Endothelial cell of umbilical vein (primary cell): Measurements from ENCODE around the gene ANK2. TPM values are rescaled to one million over a fixed set of nuclear protein-coding genes. Genes with fewer than 3 reads are reported as not detected.

Source experiments
- BruUV-seq: library from RNA; stranded (reverse); fragments of 400-500 nt; replicated peaks from 2 replicates; lab custom pipeline; 2021; lab: Mats Ljungman, UMichigan
- CTCF ChIA-PET: fragments of 300-600, 350-600 bp; sonication (Branson Sonifier 250); formaldehyde crosslinking; loops from one replicate; lab custom pipeline; 2021; ENCODE audit warnings: antibody characterized with exemption, inconsistent platforms; lab: Charles Lee
- POLR2A ChIA-PET: fragments of 300-600, 350-600 bp; sonication (Branson Sonifier 250); formaldehyde crosslinking; loops from one replicate; lab custom pipeline; 2021; ENCODE audit warnings: antibody characterized with exemption, inconsistent platforms; lab: Charles Lee
- DNase-seq: peaks from one replicate; pipeline ENCODE4 v3.0.0-alpha.2; 2011; ENCODE audit warnings: low read depth, low spot score
- FAIRE-seq: peaks from 2 replicates; lab custom pipeline; 2011; peaks lifted over from hg19 to GRCh38; lab: Jason Lieb, UNC
- H2AFZ ChIP-seq: 2 replicates; pipeline ENCODE4 v1.6.0; 2012; ENCODE audit warnings: low read depth, low read length, control low read depth, inconsistent platforms
- H3K27ac ChIP-seq: 2 replicates; pipeline ENCODE4 v1.5.1; 2011; ENCODE audit warnings: low read depth, mild to moderate bottlenecking, control low read depth, low read length, moderate library complexity; ENCODE audit not compliant: insufficient read depth
- H3K27me3 ChIP-seq, 2 experiments: 2 replicates each; pipeline versions ENCODE4 v1.6.0 to v1.6.1; 2011; ENCODE audit warnings: low read length in 2 of 2, mixed read lengths in 1 of 2; ENCODE audit not compliant: control insufficient read depth in 2 of 2, insufficient read depth in 2 of 2
- H3K36me3 ChIP-seq, 2 experiments: 2 replicates in 1 of 2; 3 replicates in 1 of 2; pipeline ENCODE4 v1.5.1; 2011; ENCODE audit warnings: low read length in 2 of 2, mild to moderate bottlenecking in 1 of 2, moderate library complexity in 1 of 2; ENCODE audit not compliant: control insufficient read depth in 2 of 2, insufficient read depth in 2 of 2; ENCODE audit errors: extremely low read depth in 1 of 2
- H3K4me1 ChIP-seq: 3 replicates; pipeline ENCODE4 v1.5.1; 2011; ENCODE audit warnings: mild to moderate bottlenecking, low read length; ENCODE audit not compliant: control insufficient read depth, insufficient read depth; ENCODE audit errors: extremely low read depth
- H3K4me2 ChIP-seq: 2 replicates; pipeline ENCODE4 v1.6.1; 2011; ENCODE audit warnings: low read length, control low read depth, mixed read lengths; ENCODE audit not compliant: insufficient read depth
- H3K4me3 ChIP-seq, 3 experiments: fragments of 200-600 bp in 1 of 3; sonication (generic), shearing (Covaris generic) in 1 of 3; replicated peaks in 1 of 3; 2 replicates each; pipeline ENCODE4 v1.5.1; 2011 to 2016; ENCODE audit warnings: control low read depth in 3 of 3, low read length in 3 of 3, mild to moderate bottlenecking in 2 of 3, inconsistent platforms in 1 of 3, low read depth in 1 of 3, moderate library complexity in 1 of 3; ENCODE audit not compliant: insufficient read depth in 1 of 3
- H3K79me2 ChIP-seq: 2 replicates; pipeline ENCODE4 v1.6.0; 2012; ENCODE audit warnings: low read length, inconsistent platforms; ENCODE audit not compliant: control insufficient read depth, insufficient read depth
- H3K9ac ChIP-seq: replicated peaks from 2 replicates; pipeline ENCODE3; 2011; ENCODE audit warnings: low read length, control low read depth; ENCODE audit not compliant: insufficient read depth; ENCODE audit errors: extremely low read depth
- H3K9me1 ChIP-seq: replicated peaks from 3 replicates; pipeline ENCODE4 v1.6.0; 2011; ENCODE audit warnings: mild to moderate bottlenecking, low read length; ENCODE audit not compliant: control insufficient read depth, insufficient read depth; ENCODE audit errors: extremely low read depth
- H3K9me3 ChIP-seq: replicated peaks from 2 replicates; pipeline ENCODE4 v1.5.1; 2012; ENCODE audit warnings: low read length, inconsistent platforms; ENCODE audit not compliant: control insufficient read depth, insufficient read depth
- H4K20me1 ChIP-seq: replicated peaks from 2 replicates; pipeline ENCODE3; 2011; ENCODE audit warnings: mild to moderate bottlenecking, low read length; ENCODE audit not compliant: control insufficient read depth, insufficient read depth; ENCODE audit errors: extremely low read depth
- CTCF ChIP-seq, 2 donors: IDR thresholded peaks; 1 replicate in 1 of 2; 2 replicates in 1 of 2; pipeline ENCODE4 v1.5.1; 2011; ENCODE audit warnings: low read length in 2 of 2, mild to moderate bottlenecking in 2 of 2, moderate library complexity in 2 of 2, control low read depth in 1 of 2, inconsistent platforms in 1 of 2, low read depth in 1 of 2; ENCODE audit not compliant: insufficient read depth in 1 of 2; ENCODE audit errors: extremely low read depth in 1 of 2
- EZH2 ChIP-seq: IDR thresholded peaks from 2 replicates; pipeline ENCODE4 v1.6.1; 2012; ENCODE audit warnings: borderline replicate concordance, low read depth, mild to moderate bottlenecking, moderate library complexity, low read length, inconsistent platforms; ENCODE audit not compliant: severe bottlenecking
- FOS ChIP-seq: IDR thresholded peaks from 2 replicates; pipeline ENCODE4 v1.6.1; 2011; ENCODE audit warnings: mild to moderate bottlenecking, low read length, moderate library complexity, borderline replicate concordance; ENCODE audit not compliant: insufficient read depth
- GATA2 ChIP-seq: IDR thresholded peaks from 2 replicates; pipeline ENCODE4 v1.7.0; 2011; ENCODE audit warnings: low read depth, mild to moderate bottlenecking, moderate library complexity, mixed read lengths, low read length; ENCODE audit not compliant: insufficient read length, insufficient read depth
- JUN ChIP-seq: IDR thresholded peaks from 2 replicates; pipeline ENCODE4 v1.6.1; 2011; ENCODE audit warnings: borderline replicate concordance, low read depth; ENCODE audit not compliant: insufficient read length, insufficient read depth
- MAX ChIP-seq: IDR thresholded peaks from 2 replicates; pipeline ENCODE4 v1.6.1; 2011; ENCODE audit not compliant: insufficient read depth, insufficient read length
- MYC ChIP-seq: IDR thresholded peaks from one replicate; pipeline ENCODE4 v1.6.1; 2011; ENCODE audit warnings: mild to moderate bottlenecking, low read depth, low read length
- POLR2A ChIP-seq: IDR thresholded peaks from 2 replicates; pipeline ENCODE4 v1.6.1; 2012; ENCODE audit warnings: low read depth, mild to moderate bottlenecking, control low read depth, low read length
- POLR2AphosphoS5 ChIP-seq: IDR thresholded peaks from 2 replicates; pipeline ENCODE4 v1.6.1; 2012; ENCODE audit warnings: low read depth, mild to moderate bottlenecking, control low read depth, low read length, moderate library complexity; ENCODE audit not compliant: insufficient read depth
- dilution Hi-C: fragments of 300-500 bp; cut with MboI; formaldehyde crosslinking; loops from one replicate; pipeline ENCODE4 v1.15.0; 2019; ENCODE audit warnings: low sequenced_read_pairs; ENCODE audit not compliant: extremely low pct_ligation_motif_present
- intact Hi-C: fragments of 100-400 bp; cut with micrococcal nuclease; formaldehyde crosslinking; loops from one replicate; pipeline ENCODE4 v1.10.0; 2022
- polyA plus RNA-seq, 4 experiments: library from polyadenylated mRNA; depleted of rRNA in 3 of 4; stranded (reverse) in 3 of 4; unstranded in 1 of 4; fragments of >200 nt; gene quantifications; 2 replicates each; pipeline versions ENCODE4 v1.2.1 to v1.2.3, GENCODE V29; 2011 to 2012; ENCODE audit warnings: missing spikeins in 1 of 4
- total RNA-seq: library from RNA; stranded (reverse); gene quantifications from 2 replicates; pipeline ENCODE4 v1.2.3, GENCODE V29; 2021

ANK2 gene
- total and polyA plus RNA-seq, 2 donors (not counting 3 experiments of a cell fraction or from before 2014, with no cell fraction given) = not detected

- no peaks in the 10 kb centered on the region for H4K20me1 ChIP-seq
- H3K27ac ChIP-seq = no peak overlapping the region
- H3K4me1 ChIP-seq = no peaks in the 10 kb centered on the region
- ChIA-PET CTCF (no interaction called here), POLR2A (no interaction called here)
- TF ChIP-seq MYC (no peak), POLR2A (no peak), FOS (no peak), MAX (no peak), CTCF (IDR thresholded peaks at IDR 0.05; ENCODE audit: extremely low read depth in 1 of 2, insufficient read depth in 1 of 2, low read depth in 1 of 2, low read length in 2 of 2) (no peak), GATA2 (no peak)
- dilution Hi-C loops (no loop called here), intact Hi-C loops (no loop called here)
- H2AFZ ChIP-seq = no peak overlapping the region
- H3K9me1 ChIP-seq = no peaks in the 10 kb centered on the region
- no TSS peak for BruUV-seq
- H3K79me2 ChIP-seq = no peaks in the 10 kb centered on the region
- DNase-seq = no peak
- H3K4me3 ChIP-seq = no peak overlapping the region
- no peak overlapping the region for H3K4me2 ChIP-seq
- no peaks in the 10 kb centered on the region for H3K36me3 ChIP-seq
- no peak overlapping the region for H3K9ac ChIP-seq
- no peak for FAIRE-seq
- H3K27me3 ChIP-seq = no peaks in the 10 kb centered on the region
- H3K9me3 ChIP-seq = no peaks in the 10 kb centered on the region
Measured at GRCh38 chr4:113042502-113042901, 7.0 kb upstream of the ANK2 start.

GRCh38 chr4:113043591-113043990, 5.9 kb upstream of the ANK2 start:
- Histone ChIP-seq H2AFZ (no peak overlapping the region), H3K36me3 (no peaks in the 10 kb centered on the region), H3K4me3 (no peak overlapping the region), H3K9me3 (no peaks in the 10 kb centered on the region), H3K79me2 (no peaks in the 10 kb centered on the region), H3K4me1 (no peaks in the 10 kb centered on the region), H3K9me1 (no peaks in the 10 kb centered on the region), H3K4me2 (no peak overlapping the region), H3K27me3 (no peaks in the 10 kb centered on the region), H4K20me1 (no peaks in the 10 kb centered on the region), H3K27ac (no peak overlapping the region), H3K9ac (no peak overlapping the region)
- BruUV-seq = no TSS peak
- TF ChIP-seq MAX = no peak
- no peak for TF ChIP-seq MYC
- TF ChIP-seq FOS = no peak
- TF ChIP-seq GATA2 = no peak
- no peak for TF ChIP-seq POLR2AphosphoS5
- TF ChIP-seq EZH2 = no peak
- TF ChIP-seq JUN = no peak
- no peak for TF ChIP-seq POLR2A
- TF ChIP-seq CTCF (IDR thresholded peaks at IDR 0.05; ENCODE audit: extremely low read depth in 1 of 2, insufficient read depth in 1 of 2, low read depth in 1 of 2, low read length in 2 of 2) = no peak
- DNase-seq = no peak
- intact Hi-C loops (no loop called here), dilution Hi-C loops (no loop called here)
- no peak for FAIRE-seq
- POLR2A ChIA-PET = no interaction called here
- CTCF ChIA-PET = no interaction called here
